CD8-positive, alpha-beta memory T cell (primary cell): ENCODE measurements around the gene POU2F1. TPM values are rescaled to one million over a fixed set of nuclear protein-coding genes. Genes with fewer than 3 reads are reported as not detected.

ENCODE experiments used
- CTCF ChIA-PET: fragments of 350-600 bp; sonication (Branson Sonifier 250); formaldehyde crosslinking; loops from one replicate; lab custom pipeline; 2021; ENCODE audit warnings: antibody characterized with exemption; lab: Charles Lee
- POLR2A ChIA-PET: fragments of 350-600 bp; sonication (Branson Sonifier 250); formaldehyde crosslinking; loops from one replicate; lab custom pipeline; 2021; ENCODE audit warnings: antibody characterized with exemption; lab: Charles Lee
- DNase-seq, 5 donors: peaks; one replicate each; pipeline versions ENCODE4 v3.0.0 to v3.0.0-alpha.2; 2020 to 2022; ENCODE audit warnings: mixed read lengths in 1 of 5
- H3K27ac ChIP-seq: one replicate; pipeline ENCODE4 v1.7.0; 2013; ENCODE audit warnings: low read depth, mild to moderate bottlenecking, low read length, moderate library complexity
- H3K27me3 ChIP-seq: 2 replicates; pipeline ENCODE4 v1.7.0; 2013; ENCODE audit warnings: low read length, mild to moderate bottlenecking; ENCODE audit not compliant: insufficient read depth, poor library complexity, severe bottlenecking
- H3K36me3 ChIP-seq: 2 replicates; pipeline ENCODE4 v1.7.0; 2013; ENCODE audit warnings: mild to moderate bottlenecking, low read length, moderate library complexity; ENCODE audit not compliant: insufficient read depth
- H3K4me1 ChIP-seq: 2 replicates; pipeline ENCODE4 v1.7.0; 2013; ENCODE audit warnings: mild to moderate bottlenecking, low read length, moderate library complexity; ENCODE audit not compliant: insufficient read depth
- H3K4me3 ChIP-seq: 2 replicates; pipeline ENCODE4 v1.7.0; 2013; ENCODE audit warnings: mild to moderate bottlenecking, low read length
- H3K9me3 ChIP-seq: 2 replicates; pipeline ENCODE4 v1.7.0; 2013; ENCODE audit warnings: mild to moderate bottlenecking, low read length
- H3K27ac Mint-ChIP-seq, 8 donors: one replicate each; pipeline ENCODE4 v1.8.0; 2020 to 2021; ENCODE audit warnings: mixed read lengths in 8 of 8, mild to moderate bottlenecking in 6 of 8, inconsistent platforms in 3 of 8, moderate library complexity in 3 of 8
- H3K27me3 Mint-ChIP-seq, 2 donors: one replicate each; pipeline ENCODE4 v1.8.0; 2020 to 2021; ENCODE audit warnings: mixed read lengths in 2 of 2, mild to moderate bottlenecking in 1 of 2, moderate library complexity in 1 of 2
- H3K36me3 Mint-ChIP-seq, 3 donors: one replicate each; pipeline ENCODE4 v1.8.0; 2020 to 2021; ENCODE audit warnings: mixed read lengths in 3 of 3, inconsistent platforms in 1 of 3, mild to moderate bottlenecking in 1 of 3
- H3K4me1 Mint-ChIP-seq, 3 donors: one replicate each; pipeline ENCODE4 v1.8.0; 2020 to 2021; ENCODE audit warnings: mixed read lengths in 3 of 3, inconsistent platforms in 1 of 3, mild to moderate bottlenecking in 1 of 3
- H3K4me3 Mint-ChIP-seq, 7 donors: one replicate each; pipeline ENCODE4 v1.8.0; 2020 to 2021; ENCODE audit warnings: mixed read lengths in 7 of 7, mild to moderate bottlenecking in 6 of 7, moderate library complexity in 4 of 7, inconsistent platforms in 2 of 7
- H3K9me3 Mint-ChIP-seq, 5 donors: one replicate each; pipeline ENCODE4 v1.8.0; 2020 to 2022; ENCODE audit warnings: mixed read lengths in 5 of 5, mild to moderate bottlenecking in 3 of 5, moderate library complexity in 2 of 5, inconsistent platforms in 1 of 5
- polyA plus RNA-seq: library from polyadenylated mRNA; unstranded; fragments of 300-500 nt; fragmentation: Illumina TruSeq; gene quantifications from one replicate; pipeline ENCODE4 v1.2.3, GENCODE V29; 2021
- total RNA-seq, 2 experiments: library from RNA; stranded (reverse); gene quantifications; one replicate each; pipeline ENCODE4 v1.2.3, GENCODE V29; 2021

The POU2F1 gene
- total and polyA plus RNA-seq, 3 experiments from 2014 or later: 11.8 to 13.5 (median 12.3) TPM

DNA sequence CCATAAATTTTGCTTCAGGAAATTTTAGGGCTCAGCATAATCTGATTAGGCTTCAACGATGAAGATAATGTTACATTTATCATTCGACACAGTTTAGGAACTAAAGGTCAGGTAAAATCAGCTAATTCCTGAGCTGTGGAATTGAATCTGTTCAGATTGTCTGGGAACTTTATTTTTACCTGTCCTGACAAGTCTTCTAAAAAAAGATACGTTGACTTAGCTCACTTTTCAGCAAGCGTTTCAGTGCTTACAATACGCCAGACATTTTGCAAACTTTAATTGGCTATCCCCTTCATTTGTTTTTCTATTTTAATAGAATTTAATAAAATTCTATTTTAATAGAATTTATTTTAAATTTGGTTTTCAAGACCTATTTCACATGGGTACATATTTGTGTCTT, 57.8 kb downstream of the POU2F1 start:
- Mint-ChIP-seq H3K9me3 (no peaks in the 10 kb centered on the region), H3K27me3 (peaks cover 0 to 1% of the 10 kb centered on the region in 2 donors), H3K4me3 (no peak overlapping the region), H3K36me3 (peaks cover 0 to 7% (median 0%) of the 10 kb centered on the region in 3 donors), H3K4me1 (peaks cover 18 to 48% (median 36%) of the 10 kb centered on the region in 3 donors), H3K27ac (no peak overlapping the region)
- Histone ChIP-seq H3K27me3 (no peaks in the 10 kb centered on the region), H3K27ac (no peak overlapping the region), H3K36me3 (no peaks in the 10 kb centered on the region), H3K9me3 (no peaks in the 10 kb centered on the region), H3K4me1 (no peaks in the 10 kb centered on the region), H3K4me3 (no peak overlapping the region)
- no peak for DNase-seq
- POLR2A ChIA-PET: no interaction called here
- CTCF ChIA-PET: no interaction called here

DNA sequence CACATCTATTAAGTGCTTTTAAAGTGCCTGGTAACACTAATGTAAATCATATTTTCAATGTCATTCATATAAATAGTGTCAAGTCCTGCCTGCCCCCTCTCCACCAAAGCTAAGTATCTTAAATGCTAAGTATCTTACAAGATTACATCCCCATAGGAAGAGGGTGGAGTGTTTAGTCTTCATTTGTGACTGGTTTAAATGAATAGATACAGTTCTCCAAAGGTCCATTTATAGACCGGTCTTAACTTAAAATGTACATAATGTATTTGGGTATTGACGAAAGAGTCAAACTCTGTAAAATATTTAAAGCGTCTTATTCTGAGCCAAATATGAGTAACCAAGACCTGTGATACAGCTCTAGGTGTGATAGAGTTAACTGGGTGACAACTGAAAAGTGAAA, 60.2 kb downstream of the POU2F1 start:
- Mint-ChIP-seq H3K9me3 (no peaks in the 10 kb centered on the region), H3K36me3 (peaks cover 0 to 6% (median 0%) of the 10 kb centered on the region in 3 donors), H3K27ac (no peak overlapping the region), H3K27me3 (peaks cover 0 to 1% of the 10 kb centered on the region in 2 donors), H3K4me3 (no peak overlapping the region), H3K4me1 (peaks cover 17 to 48% (median 32%) of the 10 kb centered on the region in 3 donors)
- ChIA-PET CTCF (interaction anchor here (2.2 kb wide), 1 partner anchor 13 kb away, joined by 10 read pairs; no protein-coding TSS in a partner anchor), POLR2A (interaction anchor here (0.6 kb wide), 1 partner anchor 11 kb away, joined by 3 read pairs; no protein-coding TSS in a partner anchor)
- H3K4me3 ChIP-seq: no peak overlapping the region
- DNase-seq: no peak
- no peaks in the 10 kb centered on the region for H3K4me1 ChIP-seq
- no peak overlapping the region for H3K27ac ChIP-seq
- H3K36me3 ChIP-seq: no peaks in the 10 kb centered on the region
- no peaks in the 10 kb centered on the region for H3K9me3 ChIP-seq
- no peaks in the 10 kb centered on the region for H3K27me3 ChIP-seq

DNA sequence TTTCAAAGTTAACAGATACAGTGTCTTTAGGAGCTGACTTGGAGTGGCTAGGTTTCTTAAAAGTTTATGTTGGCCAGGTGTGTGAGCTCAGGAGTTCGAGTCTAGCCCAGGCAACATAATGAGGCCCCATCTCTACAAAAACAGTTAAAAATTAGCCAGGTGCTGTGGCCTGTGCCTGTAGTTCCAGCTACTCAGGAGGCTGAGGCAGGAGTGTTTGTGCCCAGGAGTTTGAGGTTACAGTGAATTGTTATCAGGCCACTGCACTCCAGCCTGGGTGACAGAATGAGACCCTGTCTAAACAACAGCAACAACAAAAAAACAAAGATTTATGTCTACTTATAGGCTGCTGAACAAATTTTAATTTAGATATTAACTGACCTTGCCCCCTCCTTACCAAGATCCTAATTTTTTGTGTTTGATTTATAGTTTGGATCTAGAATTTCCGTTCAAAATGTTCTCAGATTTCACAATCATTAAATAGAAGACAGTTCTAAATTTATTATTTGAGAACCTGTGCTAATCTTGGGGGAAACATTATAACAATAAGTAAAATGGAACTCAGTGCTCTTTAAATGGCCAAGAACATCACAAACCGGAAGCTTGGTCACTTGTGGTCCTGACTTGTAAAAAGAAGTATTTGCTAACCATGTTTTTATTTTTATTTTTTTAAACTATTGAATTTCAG, 67.8 kb downstream of the POU2F1 start:
- no peaks in the 10 kb centered on the region for H3K27me3 Mint-ChIP-seq
- H3K27me3 ChIP-seq: no peaks in the 10 kb centered on the region
- peaks cover 18 to 43% (median 33%) of the 10 kb centered on the region in 3 donors for H3K4me1 Mint-ChIP-seq
- H3K9me3 ChIP-seq: no peaks in the 10 kb centered on the region
- peaks cover 5% of the 10 kb centered on the region for H3K4me1 ChIP-seq
- peak overlapping the region in 2 of 8 donors; percentile 22 to 38 for H3K27ac Mint-ChIP-seq
- H3K4me3 Mint-ChIP-seq: no peak overlapping the region
- no peaks in the 10 kb centered on the region for H3K36me3 ChIP-seq
- no peak overlapping the region for H3K27ac ChIP-seq
- no peaks in the 10 kb centered on the region for H3K9me3 Mint-ChIP-seq
- H3K4me3 ChIP-seq: no peak overlapping the region
- H3K36me3 Mint-ChIP-seq: peaks cover 0 to 6% (median 0%) of the 10 kb centered on the region in 3 donors
- CTCF ChIA-PET: no interaction called here
- POLR2A ChIA-PET: no interaction called here
- DNase-seq: no peak

DNA sequence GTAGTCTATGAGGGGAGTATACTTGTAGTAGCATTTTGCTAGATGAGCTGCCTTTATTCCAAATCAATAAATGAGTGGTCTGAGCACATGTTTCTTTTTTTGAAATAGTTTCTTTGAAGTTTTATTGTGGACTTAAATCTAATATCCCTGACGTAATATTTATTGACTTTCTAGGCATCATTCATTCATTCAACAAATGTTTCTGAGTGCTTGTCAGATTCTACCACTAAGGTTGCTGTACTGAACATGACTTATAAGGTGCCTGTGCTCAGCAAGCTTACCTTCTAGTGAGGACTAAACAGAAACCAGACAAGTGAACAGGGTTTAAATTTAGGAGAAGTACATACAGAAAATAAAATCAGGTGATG, 68.4 kb downstream of the POU2F1 start:
- Mint-ChIP-seq H3K27me3 (no peaks in the 10 kb centered on the region), H3K36me3 (peaks cover 0 to 6% (median 0%) of the 10 kb centered on the region in 3 donors), H3K9me3 (no peaks in the 10 kb centered on the region), H3K4me3 (no peak overlapping the region), H3K27ac (no peak overlapping the region), H3K4me1 (peaks cover 18 to 47% (median 33%) of the 10 kb centered on the region in 3 donors)
- ChIA-PET POLR2A (no interaction called here), CTCF (no interaction called here)
- no peaks in the 10 kb centered on the region for H3K9me3 ChIP-seq
- no peak overlapping the region for H3K4me3 ChIP-seq
- DNase-seq: no peak
- peaks cover 5% of the 10 kb centered on the region for H3K4me1 ChIP-seq
- no peak overlapping the region for H3K27ac ChIP-seq
- H3K36me3 ChIP-seq: no peaks in the 10 kb centered on the region
- no peaks in the 10 kb centered on the region for H3K27me3 ChIP-seq

DNA sequence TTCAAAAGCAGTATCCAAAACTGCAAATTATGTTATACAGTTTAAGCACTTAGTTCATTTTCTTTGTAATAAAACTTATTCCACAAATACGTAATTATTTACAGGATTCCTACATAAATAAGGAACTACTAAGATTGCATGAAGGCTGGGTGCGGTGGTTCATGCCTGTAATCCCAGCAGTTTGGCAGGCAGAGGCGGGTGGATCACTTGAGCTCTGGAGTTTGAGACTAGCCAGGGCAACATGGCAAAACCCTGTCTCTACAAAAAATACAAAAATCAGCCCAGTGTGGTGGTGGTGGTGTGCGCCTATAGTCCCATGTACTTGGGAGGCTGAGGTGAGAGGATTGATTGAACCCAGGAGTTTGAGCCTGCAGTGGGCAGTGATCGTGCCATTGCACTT, 69.3 kb downstream of the POU2F1 start:
- peaks cover 5% of the 10 kb centered on the region for H3K4me1 ChIP-seq
- no peaks in the 10 kb centered on the region for H3K36me3 ChIP-seq
- no peak overlapping the region for H3K27ac ChIP-seq
- H3K36me3 Mint-ChIP-seq: peaks cover 0 to 6% (median 0%) of the 10 kb centered on the region in 3 donors
- CTCF ChIA-PET: no interaction called here
- no peak overlapping the region for H3K27ac Mint-ChIP-seq
- H3K4me3 ChIP-seq: no peak overlapping the region
- no peak overlapping the region for H3K4me3 Mint-ChIP-seq
- peaks cover 19 to 47% (median 33%) of the 10 kb centered on the region in 3 donors for H3K4me1 Mint-ChIP-seq
- no peaks in the 10 kb centered on the region for H3K27me3 ChIP-seq
- POLR2A ChIA-PET: no interaction called here
- H3K27me3 Mint-ChIP-seq: no peaks in the 10 kb centered on the region
- no peaks in the 10 kb centered on the region for H3K9me3 ChIP-seq
- no peaks in the 10 kb centered on the region for H3K9me3 Mint-ChIP-seq
- DNase-seq: no peak

DNA sequence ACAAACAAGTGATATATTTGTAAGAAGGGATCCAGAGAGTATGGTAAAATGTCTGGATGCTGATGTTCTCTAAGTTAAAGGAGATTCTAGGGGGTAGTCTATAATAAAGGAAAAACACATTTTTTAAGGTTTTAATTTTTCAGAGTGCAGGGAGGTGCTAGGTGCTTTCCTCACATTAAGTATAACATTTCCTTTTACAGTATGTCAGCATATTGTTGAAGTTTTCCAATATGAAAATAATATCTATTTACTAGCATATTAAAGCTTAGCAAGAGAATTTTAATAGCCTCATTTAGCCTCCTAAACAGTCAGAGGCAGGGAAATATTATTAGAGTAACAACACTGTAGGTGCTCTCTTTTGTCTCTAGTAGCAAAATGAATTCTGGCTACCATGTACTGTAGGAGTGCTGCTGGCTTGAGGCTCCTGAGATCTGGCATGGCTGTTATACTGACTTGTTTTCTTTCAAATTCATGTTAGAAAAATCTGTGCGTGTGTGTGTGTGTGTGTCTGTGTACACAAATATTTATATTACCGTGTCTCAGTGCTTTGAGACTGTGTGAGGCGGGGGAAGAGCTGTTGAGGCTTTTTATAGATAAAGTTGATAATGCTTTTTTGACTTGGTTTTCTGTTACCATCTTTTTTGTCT, 71.0 kb downstream of the POU2F1 start:
- POLR2A ChIA-PET: interaction anchor here (0.7 kb wide), 1 partner anchor 11 kb away, joined by 3 read pairs; no protein-coding TSS in a partner anchor
- H3K27ac Mint-ChIP-seq: peak overlapping the region in 1 of 8 donors; percentile 52
- Histone ChIP-seq H3K27ac (no peak overlapping the region), H3K4me3 (no peak overlapping the region), H3K4me1 (peaks cover 1% of the 10 kb centered on the region), H3K36me3 (no peaks in the 10 kb centered on the region), H3K9me3 (no peaks in the 10 kb centered on the region), H3K27me3 (no peaks in the 10 kb centered on the region)
- no peaks in the 10 kb centered on the region for H3K9me3 Mint-ChIP-seq
- H3K4me1 Mint-ChIP-seq: peaks cover 14 to 38% (median 21%) of the 10 kb centered on the region in 3 donors
- CTCF ChIA-PET: no interaction called here
- H3K4me3 Mint-ChIP-seq: no peak overlapping the region
- no peak for DNase-seq
- no peaks in the 10 kb centered on the region for H3K27me3 Mint-ChIP-seq
- H3K36me3 Mint-ChIP-seq: peaks cover 0 to 6% (median 0%) of the 10 kb centered on the region in 3 donors

DNA sequence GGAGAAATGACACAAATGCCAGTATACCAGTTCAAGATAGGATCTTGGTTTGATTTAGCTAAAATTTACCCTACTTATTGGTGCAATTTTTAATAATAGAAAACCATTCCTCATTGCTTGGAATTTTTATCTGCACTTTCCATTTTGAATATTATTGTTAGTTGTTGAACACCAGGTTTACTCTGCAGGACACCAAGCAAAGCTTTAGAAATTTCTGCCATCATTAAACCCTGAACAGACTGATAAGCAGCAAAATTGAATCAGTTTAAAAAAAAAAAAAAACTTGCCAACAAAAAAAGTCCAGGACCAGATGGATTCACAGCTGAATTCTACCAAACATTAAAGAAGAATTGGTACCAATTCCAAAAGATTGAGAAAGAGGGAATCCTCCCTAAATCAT, 71.5 kb downstream of the POU2F1 start:
- DNase-seq: no peak
- no peaks in the 10 kb centered on the region for H3K9me3 Mint-ChIP-seq
- H3K27ac Mint-ChIP-seq: peak overlapping the region in 1 of 8 donors; percentile 52
- Histone ChIP-seq H3K4me1 (no peaks in the 10 kb centered on the region), H3K27ac (no peak overlapping the region), H3K9me3 (no peaks in the 10 kb centered on the region), H3K4me3 (no peak overlapping the region), H3K27me3 (no peaks in the 10 kb centered on the region), H3K36me3 (no peaks in the 10 kb centered on the region)
- peaks cover 0 to 6% (median 0%) of the 10 kb centered on the region in 3 donors for H3K36me3 Mint-ChIP-seq
- no peaks in the 10 kb centered on the region for H3K27me3 Mint-ChIP-seq
- ChIA-PET POLR2A (interaction anchor here (0.7 kb wide), 1 partner anchor 12 kb away, joined by 3 read pairs; no protein-coding TSS in a partner anchor), CTCF (no interaction called here)
- H3K4me1 Mint-ChIP-seq: peaks cover 14 to 33% (median 17%) of the 10 kb centered on the region in 3 donors
- H3K4me3 Mint-ChIP-seq: no peak overlapping the region

DNA sequence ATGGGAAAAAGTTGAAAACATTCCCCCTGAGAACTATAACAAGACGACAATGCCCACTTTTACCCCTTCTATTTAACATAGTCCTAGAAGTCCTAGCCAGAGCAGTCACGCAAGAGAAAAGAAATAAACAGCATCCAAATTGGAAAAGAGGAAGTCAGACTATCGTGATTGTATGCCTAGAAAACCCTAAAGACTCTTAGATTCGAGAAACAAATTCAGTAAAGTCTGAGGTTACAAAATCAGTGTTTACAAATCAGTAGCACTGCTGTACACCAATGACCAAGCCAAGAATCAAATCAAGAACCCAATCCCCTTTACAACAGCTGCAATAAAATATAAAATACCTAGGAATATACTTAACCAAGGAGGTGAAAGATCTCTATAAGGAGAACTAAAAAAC, 72.4 kb downstream of the POU2F1 start:
- Mint-ChIP-seq H3K36me3 (peaks cover 0 to 6% (median 0%) of the 10 kb centered on the region in 3 donors), H3K4me1 (peaks cover 14 to 30% (median 18%) of the 10 kb centered on the region in 3 donors), H3K9me3 (no peaks in the 10 kb centered on the region), H3K27me3 (no peaks in the 10 kb centered on the region), H3K27ac (peak overlapping the region in 1 of 8 donors; percentile 2), H3K4me3 (no peak overlapping the region)
- no peaks in the 10 kb centered on the region for H3K4me1 ChIP-seq
- no peak overlapping the region for H3K4me3 ChIP-seq
- no peak for DNase-seq
- no peak overlapping the region for H3K27ac ChIP-seq
- no peaks in the 10 kb centered on the region for H3K27me3 ChIP-seq
- H3K9me3 ChIP-seq: no peaks in the 10 kb centered on the region
- no peaks in the 10 kb centered on the region for H3K36me3 ChIP-seq
- CTCF ChIA-PET: no interaction called here
- POLR2A ChIA-PET: no interaction called here
